ENCODE data around the gene DNER.
"Not testable (repeated sequence)": the region's sequence is repeated elsewhere in the genome, so short reads cannot be mapped to it uniquely, and the experiment has no call there.

DNER gene

DNA sequence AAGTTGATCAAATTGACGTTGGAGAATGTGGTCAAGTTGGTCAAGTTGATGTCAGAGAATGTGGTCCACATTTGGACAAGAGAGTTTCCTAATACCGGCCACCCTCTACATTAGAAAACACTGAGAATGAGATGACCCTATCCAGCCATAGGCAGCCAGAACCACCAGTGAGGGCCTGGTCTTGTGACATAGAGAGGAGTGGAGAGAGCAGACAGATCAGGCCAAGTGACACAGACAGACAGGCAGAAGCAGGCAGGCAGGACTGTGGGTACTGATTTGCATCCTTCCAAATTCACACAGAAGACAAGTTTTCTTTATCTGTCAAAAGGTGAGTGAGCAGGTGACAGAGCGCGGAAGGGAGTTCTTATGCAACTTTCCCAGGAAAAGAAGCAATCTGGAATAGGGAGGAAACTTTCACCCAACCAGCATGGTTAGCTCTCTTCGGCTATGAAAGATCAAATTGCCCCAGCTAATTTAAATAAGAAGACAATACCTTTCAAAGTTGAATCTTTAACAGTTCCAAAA lies 334.2 kb downstream of the DNER start:
- Histone ChIP-seq H3K27ac (ENCODE audit: low read depth, low read length) (no peak overlapping the region), H3K4me3 (ENCODE audit: low read length) (no peak overlapping the region), H3K4me1 (ENCODE audit: insufficient read depth, low read length) (no peaks in the 10 kb centered on the region), H3K27me3 (ENCODE audit: insufficient read depth, low read length) (no peaks in the 10 kb centered on the region), H3K9ac (ENCODE audit: low read depth, low read length) (no peak overlapping the region), H3K36me3 (ENCODE audit: insufficient read depth, low read length) (no peaks in the 10 kb centered on the region), H3K9me3 (ENCODE audit: insufficient read depth, low read depth, low read length) (no peaks in the 10 kb centered on the region)
- 94% methylated on average over 3 of the region's 5 CpGs for WGBS

GRCh38 chr2:229378386-229378785 lies 336.0 kb downstream of the DNER start:
- Histone ChIP-seq H3K4me1 (ENCODE audit: insufficient read depth, low read length) (no peaks in the 10 kb centered on the region), H3K9me3 (ENCODE audit: insufficient read depth, low read depth, low read length) (no peaks in the 10 kb centered on the region), H3K9ac (ENCODE audit: low read depth, low read length) (no peak overlapping the region), H3K27me3 (ENCODE audit: insufficient read depth, low read length) (no peaks in the 10 kb centered on the region), H3K36me3 (ENCODE audit: insufficient read depth, low read length) (no peaks in the 10 kb centered on the region), H3K4me3 (ENCODE audit: low read length) (no peak overlapping the region), H3K27ac (ENCODE audit: low read depth, low read length) (no peak overlapping the region)
- 95% methylated on average over 3 of the region's 3 CpGs for WGBS

DNA sequence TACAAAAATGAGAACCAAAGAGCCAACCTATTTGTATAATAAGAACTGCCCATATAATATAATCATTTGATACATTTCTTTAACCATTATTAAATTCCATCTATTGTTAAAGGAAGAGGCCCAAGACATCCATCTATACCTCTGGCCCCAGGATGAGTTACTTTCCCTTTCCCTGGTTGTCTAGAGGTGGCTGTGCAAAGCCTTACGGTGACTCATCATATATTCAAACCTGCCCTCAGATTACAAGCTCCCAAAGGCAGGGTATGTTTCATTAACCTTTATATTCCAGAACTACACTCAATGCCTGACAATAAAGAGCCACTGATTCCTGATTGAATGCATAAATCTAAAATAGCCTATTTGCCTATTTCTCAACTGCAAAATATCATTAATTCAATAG lies 337.5 kb downstream of the DNER start:
- H3K36me3 ChIP-seq (ENCODE audit: insufficient read depth, low read length) = no peaks in the 10 kb centered on the region
- no peak overlapping the region for H3K27ac ChIP-seq (ENCODE audit: low read depth, low read length)
- no peaks in the 10 kb centered on the region for H3K9me3 ChIP-seq (ENCODE audit: insufficient read depth, low read depth, low read length)
- H3K4me3 ChIP-seq (ENCODE audit: low read length) = no peak overlapping the region
- H3K4me1 ChIP-seq (ENCODE audit: insufficient read depth, low read length) = no peaks in the 10 kb centered on the region
- H3K27me3 ChIP-seq (ENCODE audit: insufficient read depth, low read length) = no peaks in the 10 kb centered on the region
- H3K9ac ChIP-seq (ENCODE audit: low read depth, low read length) = no peak overlapping the region
- WGBS = 97% methylated on average over 1 of the region's 1 CpG

DNA sequence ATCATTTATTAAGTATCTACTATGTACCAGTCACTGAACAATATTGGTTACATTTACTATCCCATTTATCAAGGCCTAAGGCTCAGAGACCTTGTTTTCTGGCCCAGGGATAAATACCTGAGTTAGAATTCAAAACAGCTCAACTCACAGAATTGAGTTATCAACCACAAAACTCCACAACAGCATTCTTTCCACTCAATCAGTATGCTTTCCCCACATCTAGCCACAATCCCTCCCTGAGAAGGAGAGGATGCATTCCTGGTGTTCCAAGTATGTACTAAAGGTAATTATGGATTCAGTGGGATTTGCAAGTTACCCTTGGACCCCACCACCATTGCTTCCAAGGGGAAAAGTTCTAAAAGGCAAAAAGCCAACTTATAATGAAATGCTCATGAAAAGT lies 339.1 kb downstream of the DNER start:
- H3K9me3 ChIP-seq (ENCODE audit: insufficient read depth, low read depth, low read length) = no peaks in the 10 kb centered on the region
- no peak overlapping the region for H3K27ac ChIP-seq (ENCODE audit: low read depth, low read length)
- H3K36me3 ChIP-seq (ENCODE audit: insufficient read depth, low read length) = no peaks in the 10 kb centered on the region
- no peaks in the 10 kb centered on the region for H3K4me1 ChIP-seq (ENCODE audit: insufficient read depth, low read length)
- no peak overlapping the region for H3K9ac ChIP-seq (ENCODE audit: low read depth, low read length)
- H3K27me3 ChIP-seq (ENCODE audit: insufficient read depth, low read length) = no peaks in the 10 kb centered on the region
- H3K4me3 ChIP-seq (ENCODE audit: low read length) = no peak overlapping the region

- 95% methylated on average over 4 of the region's 4 CpGs for WGBS
- H3K4me1 ChIP-seq (ENCODE audit: insufficient read depth, low read length); H3K27me3 ChIP-seq (ENCODE audit: insufficient read depth, low read length); H3K9ac ChIP-seq (ENCODE audit: low read depth, low read length); H3K27ac ChIP-seq (ENCODE audit: low read depth, low read length); H3K9me3 ChIP-seq (ENCODE audit: insufficient read depth, low read depth, low read length); H3K36me3 ChIP-seq (ENCODE audit: insufficient read depth, low read length); H3K4me3 ChIP-seq (ENCODE audit: low read length): not testable (repeated sequence)
These were observed 341.0 kb downstream of the DNER start for GRCh38 chr2:229373311-229373710.

DNA sequence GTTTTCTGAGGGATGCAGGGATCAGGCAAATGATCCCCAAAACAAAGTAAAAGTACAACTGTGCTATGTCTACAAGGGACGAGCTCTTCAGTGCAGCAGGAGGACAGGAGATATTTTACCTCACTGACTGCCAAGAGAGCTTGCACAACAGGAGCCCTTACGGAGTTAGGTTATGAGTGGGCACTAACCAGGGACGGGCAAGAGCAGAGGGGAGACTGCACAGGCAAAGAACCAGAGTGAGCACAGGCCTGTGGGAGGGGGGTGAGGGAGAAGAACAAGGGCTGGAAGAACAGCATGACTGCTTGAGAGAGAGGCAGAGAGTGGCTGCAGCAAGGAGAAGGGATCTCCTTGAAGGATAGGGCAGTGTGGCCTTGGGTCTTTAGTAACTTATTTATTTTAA lies 342.1 kb downstream of the DNER start:
- H3K4me1 ChIP-seq (ENCODE audit: insufficient read depth, low read length) = no peaks in the 10 kb centered on the region
- 90% methylated on average over 3 of the region's 3 CpGs for WGBS
- peaks cover 7% of the 10 kb centered on the region; the same call in 1 of the 2 replicates for H3K9me3 ChIP-seq (ENCODE audit: insufficient read depth, low read depth, low read length)
- H3K36me3 ChIP-seq (ENCODE audit: insufficient read depth, low read length) = no peaks in the 10 kb centered on the region
- H3K9ac ChIP-seq (ENCODE audit: low read depth, low read length) = no peak overlapping the region
- no peaks in the 10 kb centered on the region for H3K27me3 ChIP-seq (ENCODE audit: insufficient read depth, low read length)
- no peak overlapping the region for H3K27ac ChIP-seq (ENCODE audit: low read depth, low read length)
- no peak overlapping the region for H3K4me3 ChIP-seq (ENCODE audit: low read length)

- H3K9ac ChIP-seq (ENCODE audit: low read depth, low read length) = no peak overlapping the region
These were observed 343.3 kb downstream of the DNER start for GRCh38 chr2:229371086-229371485.

DNA sequence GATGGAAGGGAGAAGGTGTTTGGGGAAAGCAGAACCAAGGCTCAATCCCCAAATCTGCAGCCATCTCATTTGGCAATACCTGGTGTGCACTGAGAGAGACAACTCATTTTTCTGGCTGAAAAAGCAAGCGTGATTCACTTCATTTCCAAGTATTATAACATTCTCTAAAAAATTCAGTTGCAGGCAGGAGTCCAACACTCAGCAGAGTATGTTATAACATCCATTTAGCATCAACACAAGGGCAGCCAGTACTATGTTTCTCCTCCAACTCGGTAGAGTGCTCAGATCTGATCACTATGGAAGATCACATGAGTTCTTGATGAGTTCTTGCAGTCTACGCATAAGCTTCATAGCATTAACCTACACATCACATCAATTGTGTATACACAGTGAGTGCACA lies 343.8 kb downstream of the DNER start:
- Histone ChIP-seq H3K4me1 (ENCODE audit: insufficient read depth, low read length) (no peaks in the 10 kb centered on the region), H3K4me3 (ENCODE audit: low read length) (no peak overlapping the region), H3K9ac (ENCODE audit: low read depth, low read length) (no peak overlapping the region), H3K27ac (ENCODE audit: low read depth, low read length) (no peak overlapping the region), H3K9me3 (ENCODE audit: insufficient read depth, low read depth, low read length) (peaks cover 7% of the 10 kb centered on the region; the same call in 1 of the 2 replicates), H3K27me3 (ENCODE audit: insufficient read depth, low read length) (no peaks in the 10 kb centered on the region), H3K36me3 (ENCODE audit: insufficient read depth, low read length) (no peaks in the 10 kb centered on the region)
- 93% methylated on average over 3 of the region's 3 CpGs for WGBS

More at GRCh38 chr2:229371086-229371485, 343.3 kb downstream of the DNER start:
- H3K4me3 ChIP-seq (ENCODE audit: low read length) = no peak overlapping the region
- H3K36me3 ChIP-seq (ENCODE audit: insufficient read depth, low read length) = no peaks in the 10 kb centered on the region
- WGBS = 96% methylated on average over 3 of the region's 3 CpGs
- H3K4me1 ChIP-seq (ENCODE audit: insufficient read depth, low read length) = no peaks in the 10 kb centered on the region
- peaks cover 7% of the 10 kb centered on the region; the same call in 1 of the 2 replicates for H3K9me3 ChIP-seq (ENCODE audit: insufficient read depth, low read depth, low read length)
- H3K27ac ChIP-seq (ENCODE audit: low read depth, low read length) = no peak overlapping the region
- no peaks in the 10 kb centered on the region for H3K27me3 ChIP-seq (ENCODE audit: insufficient read depth, low read length)

DNA sequence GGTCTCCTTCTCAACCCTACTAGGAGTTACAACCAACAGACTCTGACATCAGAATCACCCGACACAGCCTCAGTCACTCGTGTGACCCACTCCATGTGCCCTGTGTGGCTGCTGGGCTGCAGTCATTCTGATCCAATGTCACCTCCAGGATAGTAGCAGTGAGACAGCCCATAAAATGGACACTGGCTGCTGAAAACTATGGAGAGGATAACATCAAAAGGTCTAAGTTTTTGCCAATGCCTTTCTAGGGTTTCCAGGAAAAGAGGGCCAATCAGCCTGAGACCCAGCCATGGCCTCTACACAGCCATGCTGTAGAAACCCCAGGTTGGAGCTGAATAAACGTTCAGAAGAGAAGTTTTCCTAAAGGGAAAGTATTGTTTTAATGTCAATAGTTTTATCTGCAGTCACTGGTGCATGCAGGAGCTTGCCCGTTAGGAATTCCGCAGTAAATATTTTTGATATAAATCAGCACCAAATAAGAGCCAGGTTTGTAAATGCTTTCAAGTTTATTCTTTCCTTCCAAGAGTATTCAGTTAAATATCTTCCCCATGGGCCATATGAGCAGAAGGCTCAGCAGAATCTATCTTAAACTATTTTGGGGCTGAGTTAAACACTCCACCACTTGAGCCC lies 351.1 kb downstream of the DNER start:
- WGBS = 94% methylated on average over 5 of the region's 5 CpGs
- Histone ChIP-seq H3K36me3 (ENCODE audit: insufficient read depth, low read length) (no peaks in the 10 kb centered on the region), H3K9me3 (ENCODE audit: insufficient read depth, low read depth, low read length) (no peaks in the 10 kb centered on the region), H3K27me3 (ENCODE audit: insufficient read depth, low read length) (no peaks in the 10 kb centered on the region), H3K9ac (ENCODE audit: low read depth, low read length) (no peak overlapping the region), H3K4me3 (ENCODE audit: low read length) (no peak overlapping the region), H3K4me1 (ENCODE audit: insufficient read depth, low read length) (0 out of 2 replicates have a peak, but pooled peaks cover 6% of the 10 kb centered on the region), H3K27ac (ENCODE audit: low read depth, low read length) (no peak overlapping the region)

- no peaks in the 10 kb centered on the region for H3K36me3 ChIP-seq (ENCODE audit: insufficient read depth, low read length)
- H3K9ac ChIP-seq (ENCODE audit: low read depth, low read length) = no peak overlapping the region
- no peak overlapping the region for H3K4me3 ChIP-seq (ENCODE audit: low read length)
- peaks cover 22% of the 10 kb centered on the region for H3K9me3 ChIP-seq (ENCODE audit: insufficient read depth, low read depth, low read length)
- H3K27me3 ChIP-seq (ENCODE audit: insufficient read depth, low read length) = no peaks in the 10 kb centered on the region
- no peaks in the 10 kb centered on the region for H3K4me1 ChIP-seq (ENCODE audit: insufficient read depth, low read length)
- no peak overlapping the region for H3K27ac ChIP-seq (ENCODE audit: low read depth, low read length)
These were observed 363.5 kb downstream of the DNER start for GRCh38 chr2:229350883-229351282.

- no peak overlapping the region for H3K4me3 ChIP-seq (ENCODE audit: low read length)
- 91% methylated on average over 8 of the region's 9 CpGs for WGBS
These were observed 364.1 kb downstream of the DNER start for GRCh38 chr2:229350117-229350805.

More at GRCh38 chr2:229350117-229350805, 364.1 kb downstream of the DNER start:
- Histone ChIP-seq H3K4me1 (ENCODE audit: insufficient read depth, low read length) (no peaks in the 10 kb centered on the region), H3K9me3 (ENCODE audit: insufficient read depth, low read depth, low read length) (peaks cover 22% of the 10 kb centered on the region), H3K36me3 (ENCODE audit: insufficient read depth, low read length) (no peaks in the 10 kb centered on the region), H3K27me3 (ENCODE audit: insufficient read depth, low read length) (no peaks in the 10 kb centered on the region), H3K27ac (ENCODE audit: low read depth, low read length) (no peak overlapping the region), H3K9ac (ENCODE audit: low read depth, low read length) (no peak overlapping the region)

All from HUES64 (cell line).